C4-2B (cell line): ENCODE measurements around the gene TANC1.

Source experiments
- ZFX ChIP-seq: fragments of 450-650 bp; IDR thresholded peaks from 2 replicates; pipeline ENCODE4 v1.6.1; 2017
- TF ChIP-seq, protein P1 (sequence below): fragments of 450-650 bp; conservative IDR thresholded peaks from 2 replicates; pipeline ENCODE4 v1.5.1; 2017; ENCODE audit warnings: mild to moderate bottlenecking

DNA sequence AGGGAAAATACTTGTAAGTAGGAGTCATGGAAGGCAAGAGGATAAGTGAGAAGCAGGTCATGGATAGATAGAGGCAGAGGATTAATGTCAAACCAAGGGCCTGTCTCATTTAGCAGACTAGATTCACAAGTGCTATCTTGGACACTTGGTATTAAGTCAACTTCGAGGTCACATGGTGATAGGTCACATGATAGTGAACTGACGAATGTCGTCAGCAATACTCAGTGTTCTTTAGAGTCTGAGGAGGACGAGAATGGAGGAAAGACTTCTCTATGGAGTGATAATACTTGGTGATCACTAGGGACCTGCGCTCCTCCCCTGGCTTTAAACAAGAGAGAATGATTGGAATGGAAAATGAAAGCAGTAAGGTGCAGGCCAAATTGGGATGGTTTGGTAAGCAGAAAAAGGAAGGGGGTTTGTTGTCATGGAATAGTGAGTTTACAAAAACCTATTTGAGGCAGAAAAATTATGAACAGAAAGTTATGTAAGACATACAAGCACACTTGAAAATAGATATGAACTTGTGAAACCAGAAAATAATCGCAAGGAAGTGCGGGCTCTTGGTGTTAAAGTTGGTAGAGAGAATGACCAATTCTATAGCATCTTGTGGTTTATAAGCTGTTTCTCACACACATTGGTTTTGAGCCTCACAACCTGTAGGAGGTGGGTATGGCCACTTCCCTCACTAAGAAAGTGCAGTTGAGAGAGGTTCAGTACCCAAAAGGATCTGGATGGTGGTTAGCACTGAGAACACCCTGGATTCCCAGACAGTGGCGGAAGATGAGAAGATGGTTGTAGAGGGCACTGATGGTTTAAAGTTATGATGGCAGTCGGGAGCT, 176.6 kb downstream of the TANC1 start:
- TF ChIP-seq, protein P1, sequence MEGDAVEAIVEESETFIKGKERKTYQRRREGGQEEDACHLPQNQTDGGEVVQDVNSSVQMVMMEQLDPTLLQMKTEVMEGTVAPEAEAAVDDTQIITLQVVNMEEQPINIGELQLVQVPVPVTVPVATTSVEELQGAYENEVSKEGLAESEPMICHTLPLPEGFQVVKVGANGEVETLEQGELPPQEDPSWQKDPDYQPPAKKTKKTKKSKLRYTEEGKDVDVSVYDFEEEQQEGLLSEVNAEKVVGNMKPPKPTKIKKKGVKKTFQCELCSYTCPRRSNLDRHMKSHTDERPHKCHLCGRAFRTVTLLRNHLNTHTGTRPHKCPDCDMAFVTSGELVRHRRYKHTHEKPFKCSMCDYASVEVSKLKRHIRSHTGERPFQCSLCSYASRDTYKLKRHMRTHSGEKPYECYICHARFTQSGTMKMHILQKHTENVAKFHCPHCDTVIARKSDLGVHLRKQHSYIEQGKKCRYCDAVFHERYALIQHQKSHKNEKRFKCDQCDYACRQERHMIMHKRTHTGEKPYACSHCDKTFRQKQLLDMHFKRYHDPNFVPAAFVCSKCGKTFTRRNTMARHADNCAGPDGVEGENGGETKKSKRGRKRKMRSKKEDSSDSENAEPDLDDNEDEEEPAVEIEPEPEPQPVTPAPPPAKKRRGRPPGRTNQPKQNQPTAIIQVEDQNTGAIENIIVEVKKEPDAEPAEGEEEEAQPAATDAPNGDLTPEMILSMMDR, result no peak
- TF ChIP-seq ZFX, result no peak
